A673 (cell line): ENCODE measurements around the gene HDGFL2. TPM values are rescaled to one million over a fixed set of nuclear protein-coding genes. Genes with fewer than 3 reads are reported as not detected.

ENCODE experiments used
- BruUV-seq: library from RNA; stranded (reverse); fragments of 400-500 nt; replicated peaks from 2 replicates; lab custom pipeline; 2021; lab: Mats Ljungman, UMichigan
- CTCF ChIA-PET: fragments of 300-600 bp; sonication (Branson Sonifier 250); formaldehyde crosslinking; loops from one replicate; lab custom pipeline; 2022; ENCODE audit warnings: antibody characterized with exemption; lab: Charles Lee
- POLR2A ChIA-PET: fragments of 300-600 bp; sonication (Branson Sonifier 250); formaldehyde crosslinking; loops from one replicate; lab custom pipeline; 2022; ENCODE audit warnings: antibody characterized with exemption; ENCODE audit not compliant: low non-redundant PET; lab: Charles Lee
- DNase-seq: peaks from one replicate; pipeline ENCODE4 v3.0.0-alpha.2; 2015; ENCODE audit warnings: low spot score
- H3K27ac ChIP-seq: fragments of 200-600 bp; sonication (generic); 2 replicates; pipeline ENCODE4 v1.5.1; 2016; ENCODE audit warnings: mixed run types, low read depth, mild to moderate bottlenecking, mixed read lengths, antibody characterized with exemption, low read length; ENCODE audit not compliant: poor library complexity, severe bottlenecking
- H3K27me3 ChIP-seq: fragments of 200-600 bp; sonication (generic); replicated peaks from 2 replicates; pipeline ENCODE4 v1.6.1; 2017; ENCODE audit warnings: mixed run types, low read depth, mild to moderate bottlenecking, mixed read lengths, antibody characterized with exemption, low read length; ENCODE audit not compliant: insufficient read depth, poor library complexity
- H3K36me3 ChIP-seq: fragments of 200-600 bp; sonication (generic); 2 replicates; pipeline ENCODE4 v1.6.1; 2016; ENCODE audit warnings: mixed run types, mild to moderate bottlenecking, mixed read lengths, antibody characterized with exemption, low read length; ENCODE audit not compliant: insufficient read depth, poor library complexity, severe bottlenecking
- H3K4me1 ChIP-seq: fragments of 200-600 bp; sonication (generic); 2 replicates; pipeline ENCODE4 v1.6.1; 2017; ENCODE audit warnings: mixed run types, mild to moderate bottlenecking, mixed read lengths, antibody characterized with exemption, low read length; ENCODE audit not compliant: insufficient read depth, poor library complexity, severe bottlenecking
- H3K4me3 ChIP-seq: fragments of 200-600 bp; sonication (generic); 2 replicates; pipeline ENCODE4 v1.5.1; 2016; ENCODE audit warnings: low read depth, mixed run types, mild to moderate bottlenecking, mixed read lengths, low read length; ENCODE audit not compliant: poor library complexity, severe bottlenecking
- H3K9me3 ChIP-seq: fragments of 200-600 bp; sonication (generic); 2 replicates; pipeline ENCODE4 v1.6.1; 2016; ENCODE audit warnings: mixed run types, low read depth, mild to moderate bottlenecking, mixed read lengths, antibody characterized with exemption, low read length; ENCODE audit not compliant: poor library complexity, severe bottlenecking
- EZH2 ChIP-seq: fragments of 200-600 bp; sonication (generic); IDR thresholded peaks from 2 replicates; pipeline ENCODE4 v1.6.1; 2017; ENCODE audit warnings: borderline replicate concordance, low read depth, mild to moderate bottlenecking, mixed read lengths, antibody characterized with exemption, low read length; ENCODE audit not compliant: poor library complexity, severe bottlenecking
- intact Hi-C: fragments of 100-400 bp; cut with micrococcal nuclease; formaldehyde crosslinking; loops from one replicate; pipeline ENCODE4 v1.10.0; 2022; ENCODE audit not compliant: unreplicated experiment
- total RNA-seq: library from RNA; stranded (reverse); gene quantifications from 2 replicates; pipeline ENCODE4 v1.2.3, GENCODE V29; 2021
- TF ChIP-seq, protein P1 (sequence below): fragments of 300-800, 200-600 bp; sonication (generic); conservative IDR thresholded peaks from 2 replicates; pipeline ENCODE4 v1.5.1; 2017; ENCODE audit warnings: low read depth, mild to moderate bottlenecking, antibody characterized with exemption, low read length, moderate library complexity, mixed read lengths

HDGFL2 gene
- total RNA-seq, 1 experiment from 2014 or later, result 89.6 TPM

DNA sequence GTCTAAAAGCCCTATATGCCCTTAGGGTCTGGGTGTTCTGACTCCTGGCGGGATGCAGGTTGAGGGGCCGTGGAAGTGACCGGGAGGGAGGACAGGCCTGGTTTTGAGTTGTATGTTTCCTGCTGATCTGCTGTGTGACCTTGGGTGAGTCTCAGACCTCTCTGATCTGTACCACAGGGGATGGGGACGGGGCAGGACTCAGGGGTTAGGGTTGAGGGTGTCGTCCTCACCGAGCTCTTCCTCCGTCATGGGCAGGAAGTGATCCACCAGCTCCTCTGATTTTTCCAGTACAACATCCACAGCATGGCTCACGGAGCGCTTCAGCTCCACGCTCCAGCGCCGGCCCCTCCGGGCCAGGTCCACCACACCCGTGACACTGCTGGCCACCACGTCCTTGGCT is 56.7 kb downstream of the HDGFL2 start:
- H3K4me1 ChIP-seq, result no peaks in the 10 kb centered on the region
- intact Hi-C loops, result loop anchor here (5.0 kb wide), 1 partner anchor 262 kb away; no protein-coding TSS in a partner anchor
- no peaks in the 10 kb centered on the region for H3K36me3 ChIP-seq
- no peak overlapping the region for H3K4me3 ChIP-seq
- H3K9me3 ChIP-seq, result no peaks in the 10 kb centered on the region
- ChIA-PET CTCF (no interaction called here), POLR2A (no interaction called here)
- no peak for TF ChIP-seq EZH2
- TF ChIP-seq, protein P1, sequence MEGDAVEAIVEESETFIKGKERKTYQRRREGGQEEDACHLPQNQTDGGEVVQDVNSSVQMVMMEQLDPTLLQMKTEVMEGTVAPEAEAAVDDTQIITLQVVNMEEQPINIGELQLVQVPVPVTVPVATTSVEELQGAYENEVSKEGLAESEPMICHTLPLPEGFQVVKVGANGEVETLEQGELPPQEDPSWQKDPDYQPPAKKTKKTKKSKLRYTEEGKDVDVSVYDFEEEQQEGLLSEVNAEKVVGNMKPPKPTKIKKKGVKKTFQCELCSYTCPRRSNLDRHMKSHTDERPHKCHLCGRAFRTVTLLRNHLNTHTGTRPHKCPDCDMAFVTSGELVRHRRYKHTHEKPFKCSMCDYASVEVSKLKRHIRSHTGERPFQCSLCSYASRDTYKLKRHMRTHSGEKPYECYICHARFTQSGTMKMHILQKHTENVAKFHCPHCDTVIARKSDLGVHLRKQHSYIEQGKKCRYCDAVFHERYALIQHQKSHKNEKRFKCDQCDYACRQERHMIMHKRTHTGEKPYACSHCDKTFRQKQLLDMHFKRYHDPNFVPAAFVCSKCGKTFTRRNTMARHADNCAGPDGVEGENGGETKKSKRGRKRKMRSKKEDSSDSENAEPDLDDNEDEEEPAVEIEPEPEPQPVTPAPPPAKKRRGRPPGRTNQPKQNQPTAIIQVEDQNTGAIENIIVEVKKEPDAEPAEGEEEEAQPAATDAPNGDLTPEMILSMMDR, result no peak
- no peak for DNase-seq
- BruUV-seq, result no TSS peak
- no peaks in the 10 kb centered on the region for H3K27me3 ChIP-seq
- H3K27ac ChIP-seq, result no peak overlapping the region

DNA sequence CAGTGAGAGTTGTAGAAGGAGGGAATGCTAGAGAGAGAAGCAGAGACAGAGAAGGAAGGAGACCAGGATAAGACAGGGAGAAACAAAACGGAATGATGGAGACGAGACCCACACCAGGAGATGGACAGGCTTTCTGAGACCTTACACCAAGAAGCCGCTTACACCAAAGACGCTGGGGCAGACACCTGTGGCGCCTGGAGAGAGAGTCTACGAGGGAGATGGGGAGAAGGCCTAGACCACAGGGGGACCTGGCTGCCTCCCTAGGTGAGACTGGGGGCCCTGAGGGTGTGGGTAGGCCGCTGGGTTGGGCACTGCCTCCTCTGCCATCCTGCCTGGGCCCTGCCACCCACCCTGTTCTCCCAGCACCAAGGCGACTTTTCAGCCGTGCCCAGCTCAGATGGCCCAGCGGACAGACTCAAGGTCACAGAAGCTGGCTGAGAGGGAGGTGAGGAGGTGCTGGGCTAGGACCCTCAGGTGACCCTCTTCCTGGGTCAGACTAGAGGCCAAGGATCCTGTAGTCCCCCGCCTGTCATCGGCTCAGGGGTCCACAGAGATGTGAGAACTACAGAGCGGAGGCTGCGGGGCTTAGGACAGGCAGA is 57.9 kb downstream of the HDGFL2 start:
- no TSS peak for BruUV-seq
- CTCF ChIA-PET, result no interaction called here
- Histone ChIP-seq H3K27me3 (no peaks in the 10 kb centered on the region), H3K9me3 (no peaks in the 10 kb centered on the region), H3K27ac (no peak overlapping the region), H3K4me1 (peaks cover 6% of the 10 kb centered on the region), H3K4me3 (no peak overlapping the region), H3K36me3 (no peaks in the 10 kb centered on the region)
- TF ChIP-seq, protein P1, result no peak
- TF ChIP-seq EZH2, result no peak
- intact Hi-C loops, result loop anchor here (5.0 kb wide), 1 partner anchor 263 kb away; no protein-coding TSS in a partner anchor
- POLR2A ChIA-PET, result no interaction called here
- DNase-seq, result no peak

DNA sequence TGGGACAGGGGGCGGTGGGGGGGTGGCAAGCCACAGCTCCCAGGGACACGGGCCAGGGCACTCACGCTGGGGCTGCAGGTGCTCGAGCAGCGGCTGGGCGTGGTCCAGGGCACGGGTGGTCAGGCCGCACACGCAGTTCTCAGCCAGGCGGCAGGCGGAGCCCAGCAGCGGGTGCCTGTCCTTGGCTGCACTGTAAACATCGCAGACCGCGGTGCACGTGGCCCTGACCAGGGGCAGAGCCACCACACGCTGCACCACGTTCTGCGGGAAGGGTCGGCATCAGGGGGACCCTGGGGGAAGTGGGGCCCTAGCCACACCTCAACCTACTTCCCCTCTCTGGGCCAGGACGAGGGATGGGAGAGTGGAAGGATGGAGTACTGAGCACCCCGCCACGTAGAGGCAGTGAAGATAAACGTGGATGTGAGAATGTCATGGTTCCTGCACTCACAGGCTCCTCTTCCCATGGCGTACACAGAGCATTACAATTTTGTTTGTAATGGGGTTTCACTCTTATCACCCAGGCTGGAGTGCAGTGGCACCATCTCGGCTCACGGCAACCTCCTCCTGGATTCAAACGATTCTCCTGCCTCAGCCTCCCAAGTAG is 59.6 kb downstream of the HDGFL2 start:
- TF ChIP-seq EZH2, result no peak
- TF ChIP-seq, protein P1, result no peak
- H3K4me3 ChIP-seq, result no peak overlapping the region
- intact Hi-C loops, result no loop called here
- no peaks in the 10 kb centered on the region for H3K36me3 ChIP-seq
- CTCF ChIA-PET, result no interaction called here
- no peak overlapping the region for H3K27ac ChIP-seq
- H3K4me1 ChIP-seq, result peaks cover 13% of the 10 kb centered on the region
- no peak for DNase-seq
- no peaks in the 10 kb centered on the region for H3K27me3 ChIP-seq
- POLR2A ChIA-PET, result interaction anchor here (0.7 kb wide), 1 partner anchor 1225 kb away, joined by 5 read pairs; no protein-coding TSS in a partner anchor
- no peaks in the 10 kb centered on the region for H3K9me3 ChIP-seq
- no TSS peak for BruUV-seq
